ENCODE data around the gene CIC. TPM values are rescaled to one million over a fixed set of nuclear protein-coding genes. Genes with fewer than 3 reads are reported as not detected.

CIC gene
- total and polyA plus RNA-seq, 2 of the 13 experiments (the other 11 are each of a cell fraction or from before 2014, with no cell fraction given) = 5.9 to 8.0 TPM

GRCh38 chr19:42242512-42243409 is 26.3 kb upstream of the CIC start, which contains the start of gene GSK3A (continued):
- TF ChIP-seq ZNF646 (CRISPR knock-in tag; IDR thresholded peaks at IDR 0.05) (no peak), ZKSCAN1 (IDR thresholded peaks at IDR 0.05; ENCODE audit: low read length) (no peak), ETV6 (CRISPR knock-in tag; conservative IDR thresholded peaks at IDR 0.05) (0 out of 2 replicates have a peak, but pooled peaks have one; percentile 44), KDM1A (CRISPR knock-in tag; IDR thresholded peaks at IDR 0.05) (no peak), CENPBD1 (CRISPR knock-in tag; IDR thresholded peaks at IDR 0.05; ENCODE audit: borderline replicate concordance, low read depth) (no peak), MTA1 (CRISPR knock-in tag; IDR thresholded peaks at IDR 0.05; ENCODE audit: borderline replicate concordance) (no peak), SALL2 (CRISPR knock-in tag; IDR thresholded peaks at IDR 0.05) (peak; percentile 68; the same call in 1 of the 2 replicates), RFXAP (CRISPR knock-in tag; IDR thresholded peaks at IDR 0.05; ENCODE audit: borderline replicate concordance) (peak; percentile 53; the same call in 1 of the 2 replicates), GATAD2A (CRISPR knock-in tag; IDR thresholded peaks at IDR 0.05) (peak; percentile 47; the same call in 1 of the 2 replicates), ZBTB7B (CRISPR knock-in tag; IDR thresholded peaks at IDR 0.05) (no peak; the same call in 1 of the 2 replicates), ZZZ3 (CRISPR knock-in tag; IDR thresholded peaks at IDR 0.05; ENCODE audit: borderline replicate concordance) (no peak; the same call in 1 of the 2 replicates), ZNF383 (CRISPR knock-in tag; IDR thresholded peaks at IDR 0.05; ENCODE audit: borderline replicate concordance) (no peak), ZBTB7A (CRISPR knock-in tag; IDR thresholded peaks at IDR 0.05) (peak; percentile 32; the same call in 1 of the 2 replicates), ZNF18 (CRISPR knock-in tag; IDR thresholded peaks at IDR 0.05; ENCODE audit: insufficient replicate concordance) (peak; percentile 57), ZNF687 (CRISPR knock-in tag; IDR thresholded peaks at IDR 0.05) (peak; percentile 70), RAD21 (CRISPR knock-in tag; IDR thresholded peaks at IDR 0.05) (no peak)
